ENCODE data around the gene SLC39A9. TPM values are rescaled to one million over a fixed set of nuclear protein-coding genes. Genes with fewer than 3 reads are reported as not detected.
"Not testable (repeated sequence)": the region's sequence is repeated elsewhere in the genome, so short reads cannot be mapped to it uniquely, and the experiment has no call there.

The SLC39A9 gene
- total and polyA plus RNA-seq, 2 experiments from 2014 or later, result 32.9 to 90.9 TPM

DNA sequence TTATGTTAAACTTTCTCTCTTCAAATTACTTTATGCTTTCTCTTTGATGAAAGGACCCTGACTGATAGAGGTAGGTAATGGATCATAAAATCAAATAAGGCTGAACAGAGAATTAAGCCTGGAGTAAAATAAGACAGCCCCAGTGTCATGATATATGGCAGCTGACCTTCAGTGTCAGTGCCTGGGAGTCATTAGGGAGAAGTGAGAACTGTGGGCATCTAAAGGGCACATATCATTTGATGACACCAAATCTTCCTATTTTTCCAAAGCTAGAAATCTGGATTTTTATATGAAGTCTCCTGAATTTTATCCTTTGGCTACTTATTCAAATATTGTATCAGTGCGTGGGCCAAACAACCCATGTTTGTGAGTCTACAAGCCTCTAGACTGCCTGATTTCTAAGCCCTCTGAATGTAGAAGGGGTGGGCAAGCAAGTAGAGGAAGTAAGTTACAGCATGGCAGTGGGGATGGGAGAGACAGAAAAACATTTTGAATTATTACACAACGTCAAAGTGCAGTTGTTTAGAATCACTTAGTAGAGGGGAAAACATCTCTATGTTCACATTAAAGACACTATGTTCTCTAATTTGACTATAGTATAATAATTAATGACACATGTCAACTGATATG is 10.0 kb downstream of the SLC39A9 start:
- Histone ChIP-seq H2AFZ (no peak overlapping the region), H3K27me3 (replicated peaks; ENCODE audit: insufficient read depth) (no peaks in the 10 kb centered on the region), H3K4me3 (no peak overlapping the region), H3K4me1 (ENCODE audit: insufficient read depth) (no peaks in the 10 kb centered on the region), H3K36me3 (ENCODE audit: low read depth) (no peaks in the 10 kb centered on the region), H3K9me2 (ENCODE audit: insufficient read depth) (no peaks in the 10 kb centered on the region), H3K4me2 (ENCODE audit: unreplicated experiment) (no peak overlapping the region), H4K20me1 (ENCODE audit: insufficient read depth) (no peaks in the 10 kb centered on the region), H3F3A (ENCODE audit: insufficient read depth) (no peaks in the 10 kb centered on the region), H3K9ac (no peak overlapping the region), H3K9me3 (ENCODE audit: low read depth) (no peaks in the 10 kb centered on the region), H3K27ac (no peak overlapping the region), H3K79me2 (ENCODE audit: insufficient read depth) (peaks cover 100% of the 10 kb centered on the region)
- TF ChIP-seq EZH2 (IDR thresholded peaks at IDR 0.05; ENCODE audit: insufficient read depth, poor library complexity, severe bottlenecking) (no peak), EZH2phosphoT487 (IDR thresholded peaks at IDR 0.05; ENCODE audit: insufficient read depth, low read depth) (no peak)
- 52 to 59% methylated on average over 2 of the region's 2 CpGs for WGBS, 2 experiments (ENCODE audit: low coverage in 1 of 2, low lambda C conversion rate in 2 of 2, missing lambda C conversion rate in 2 of 2)
- in situ Hi-C loops (cut with MboI), result no loop called here
- no peak for DNase-seq

DNA sequence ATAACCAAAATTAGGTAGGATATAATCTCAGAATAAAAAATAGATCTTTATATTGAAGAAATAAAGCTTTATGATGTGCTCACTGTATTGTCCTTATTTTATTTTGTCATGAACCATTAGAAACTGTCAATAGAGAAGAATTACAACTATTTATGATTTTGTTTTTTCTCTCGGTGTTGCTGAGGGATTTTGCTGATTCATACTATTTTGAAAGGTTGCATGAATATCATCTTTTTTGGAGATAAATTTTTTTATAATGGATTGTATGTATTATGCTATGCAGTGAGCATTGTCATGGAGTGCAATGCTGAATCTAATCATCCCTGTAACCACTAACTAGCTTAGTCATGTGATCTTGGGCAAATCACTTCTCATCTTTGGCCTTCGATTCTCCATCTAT is 15.0 kb downstream of the SLC39A9 start:
- no peaks in the 10 kb centered on the region for H3K9me3 ChIP-seq (ENCODE audit: low read depth)
- H3K36me3 ChIP-seq (ENCODE audit: low read depth), result no peaks in the 10 kb centered on the region
- no peak overlapping the region for H3K4me3 ChIP-seq
- peaks cover 100% of the 10 kb centered on the region for H3K79me2 ChIP-seq (ENCODE audit: insufficient read depth)
- no peak overlapping the region for H3K9ac ChIP-seq
- no peaks in the 10 kb centered on the region for H3K4me1 ChIP-seq (ENCODE audit: insufficient read depth)
- DNase-seq, result no peak
- TF ChIP-seq EZH2phosphoT487 (IDR thresholded peaks at IDR 0.05; ENCODE audit: insufficient read depth, low read depth) (no peak), EZH2 (IDR thresholded peaks at IDR 0.05; ENCODE audit: insufficient read depth, poor library complexity, severe bottlenecking) (no peak)
- WGBS, 2 experiments (ENCODE audit: low coverage in 1 of 2, low lambda C conversion rate in 2 of 2, missing lambda C conversion rate in 2 of 2), result 93 to 97% methylated on average over 2 of the region's 2 CpGs
- H2AFZ ChIP-seq, result no peak overlapping the region
- H4K20me1 ChIP-seq (ENCODE audit: insufficient read depth), result no peaks in the 10 kb centered on the region; the same call in 1 of the 2 replicates
- H3K4me2 ChIP-seq (ENCODE audit: unreplicated experiment), result no peak overlapping the region
- H3K9me2 ChIP-seq (ENCODE audit: insufficient read depth), result no peaks in the 10 kb centered on the region
- H3K27me3 ChIP-seq (replicated peaks; ENCODE audit: insufficient read depth), result no peaks in the 10 kb centered on the region
- no peaks in the 10 kb centered on the region for H3F3A ChIP-seq (ENCODE audit: insufficient read depth)
- no peak overlapping the region for H3K27ac ChIP-seq
- in situ Hi-C loops (cut with MboI), result no loop called here

DNA sequence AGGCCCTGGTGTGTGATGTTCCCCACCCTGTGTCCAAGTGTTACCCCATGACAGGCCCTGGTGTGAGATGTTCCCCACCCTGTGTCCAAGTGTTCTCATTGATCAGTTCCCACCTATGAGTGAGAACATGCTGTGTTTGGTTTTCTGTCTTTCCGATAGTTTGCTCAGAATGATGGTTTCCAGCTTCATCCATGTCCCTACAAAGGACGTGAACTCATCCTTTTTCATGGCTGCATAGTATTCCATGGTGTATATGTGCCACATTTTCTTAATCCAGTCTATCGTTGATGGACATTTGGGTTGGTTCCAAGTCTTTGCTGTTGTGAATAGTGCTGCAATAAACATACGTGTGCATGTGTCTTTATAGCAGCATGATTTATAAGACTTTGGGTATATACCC is 17.6 kb downstream of the SLC39A9 start:
- H3K27ac ChIP-seq; H4K20me1 ChIP-seq (ENCODE audit: insufficient read depth); H3K9me2 ChIP-seq (ENCODE audit: insufficient read depth); H3K4me2 ChIP-seq (ENCODE audit: unreplicated experiment); in situ Hi-C loops (cut with MboI); H3K36me3 ChIP-seq (ENCODE audit: low read depth); H3K9me3 ChIP-seq (ENCODE audit: low read depth); H3F3A ChIP-seq (ENCODE audit: insufficient read depth); H3K4me1 ChIP-seq (ENCODE audit: insufficient read depth); H3K4me3 ChIP-seq; H3K27me3 ChIP-seq (replicated peaks; ENCODE audit: insufficient read depth); H2AFZ ChIP-seq; H3K9ac ChIP-seq; DNase-seq: not testable (repeated sequence)
- peaks cover 98% of the 10 kb centered on the region for H3K79me2 ChIP-seq (ENCODE audit: insufficient read depth)
- 86 to 91% methylated on average over 4 of the region's 4 CpGs for WGBS, 2 experiments (ENCODE audit: low coverage in 1 of 2, low lambda C conversion rate in 2 of 2, missing lambda C conversion rate in 2 of 2)

GRCh38 chr14:69423279-69423678 is 24.8 kb downstream of the SLC39A9 start:
- TF ChIP-seq EZH2phosphoT487 (IDR thresholded peaks at IDR 0.05; ENCODE audit: insufficient read depth, low read depth) (no peak), EZH2 (IDR thresholded peaks at IDR 0.05; ENCODE audit: insufficient read depth, poor library complexity, severe bottlenecking) (no peak)
- DNase-seq, result peak; percentile 40
- no peak overlapping the region for H2AFZ ChIP-seq
- H3K27me3 ChIP-seq (replicated peaks; ENCODE audit: insufficient read depth), result no peaks in the 10 kb centered on the region
- peaks cover 28% of the 10 kb centered on the region for H3K36me3 ChIP-seq (ENCODE audit: low read depth)
- H3K9ac ChIP-seq, result no peak overlapping the region
- H3K9me3 ChIP-seq (ENCODE audit: low read depth), result no peaks in the 10 kb centered on the region
- peaks cover 94% of the 10 kb centered on the region for H3K79me2 ChIP-seq (ENCODE audit: insufficient read depth)
- peaks cover 5% of the 10 kb centered on the region for H3F3A ChIP-seq (ENCODE audit: insufficient read depth)
- H3K9me2 ChIP-seq (ENCODE audit: insufficient read depth), result no peaks in the 10 kb centered on the region
- H3K4me3 ChIP-seq, result no peak overlapping the region
- no peak overlapping the region for H3K4me2 ChIP-seq (ENCODE audit: unreplicated experiment)
- WGBS, 2 experiments (ENCODE audit: low coverage in 1 of 2, low lambda C conversion rate in 2 of 2, missing lambda C conversion rate in 2 of 2), result 96 to 98% methylated on average over 4 of the region's 4 CpGs
- peaks cover 11% of the 10 kb centered on the region for H4K20me1 ChIP-seq (ENCODE audit: insufficient read depth)
- H3K27ac ChIP-seq, result no peak overlapping the region
- peaks cover 15% of the 10 kb centered on the region for H3K4me1 ChIP-seq (ENCODE audit: insufficient read depth)
- in situ Hi-C loops (cut with MboI), result no loop called here
